Measurements from ENCODE around the gene ADGRA1.

DNA sequence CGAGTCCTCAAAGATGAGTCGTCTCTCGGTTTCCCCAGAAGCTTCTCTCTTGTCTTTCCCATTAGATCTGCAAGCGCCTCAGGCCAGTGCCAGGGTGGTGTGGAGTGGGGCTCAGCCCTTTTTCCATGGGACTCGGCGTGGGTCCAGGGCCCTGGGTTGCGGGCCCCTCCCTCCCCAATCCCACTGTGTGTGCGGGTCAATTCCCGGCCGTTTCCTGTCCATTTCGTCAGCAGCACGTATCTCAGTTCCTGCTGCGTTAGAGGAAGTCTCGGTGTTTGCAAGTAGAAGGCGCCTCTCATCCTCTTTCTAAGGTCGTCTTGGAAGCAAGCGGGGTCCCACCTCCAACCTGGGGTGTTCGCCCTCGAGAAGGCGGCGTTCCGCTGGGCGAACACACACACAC lies 25.1 kb upstream of the ADGRA1 start:
- TF ChIP-seq, protein P1, sequence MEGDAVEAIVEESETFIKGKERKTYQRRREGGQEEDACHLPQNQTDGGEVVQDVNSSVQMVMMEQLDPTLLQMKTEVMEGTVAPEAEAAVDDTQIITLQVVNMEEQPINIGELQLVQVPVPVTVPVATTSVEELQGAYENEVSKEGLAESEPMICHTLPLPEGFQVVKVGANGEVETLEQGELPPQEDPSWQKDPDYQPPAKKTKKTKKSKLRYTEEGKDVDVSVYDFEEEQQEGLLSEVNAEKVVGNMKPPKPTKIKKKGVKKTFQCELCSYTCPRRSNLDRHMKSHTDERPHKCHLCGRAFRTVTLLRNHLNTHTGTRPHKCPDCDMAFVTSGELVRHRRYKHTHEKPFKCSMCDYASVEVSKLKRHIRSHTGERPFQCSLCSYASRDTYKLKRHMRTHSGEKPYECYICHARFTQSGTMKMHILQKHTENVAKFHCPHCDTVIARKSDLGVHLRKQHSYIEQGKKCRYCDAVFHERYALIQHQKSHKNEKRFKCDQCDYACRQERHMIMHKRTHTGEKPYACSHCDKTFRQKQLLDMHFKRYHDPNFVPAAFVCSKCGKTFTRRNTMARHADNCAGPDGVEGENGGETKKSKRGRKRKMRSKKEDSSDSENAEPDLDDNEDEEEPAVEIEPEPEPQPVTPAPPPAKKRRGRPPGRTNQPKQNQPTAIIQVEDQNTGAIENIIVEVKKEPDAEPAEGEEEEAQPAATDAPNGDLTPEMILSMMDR (conservative IDR thresholded peaks at IDR 0.05; ENCODE audit: low read depth in 2 of 2), result no peak
- no peak for TF ChIP-seq EZH2 (IDR thresholded peaks at IDR 0.05; ENCODE audit: low read depth, unreplicated experiment)
- TF ChIP-seq EZH2phosphoT487 (IDR thresholded peaks at IDR 0.05; ENCODE audit: unreplicated experiment), result no peak
- TF ChIP-seq, protein P2, sequence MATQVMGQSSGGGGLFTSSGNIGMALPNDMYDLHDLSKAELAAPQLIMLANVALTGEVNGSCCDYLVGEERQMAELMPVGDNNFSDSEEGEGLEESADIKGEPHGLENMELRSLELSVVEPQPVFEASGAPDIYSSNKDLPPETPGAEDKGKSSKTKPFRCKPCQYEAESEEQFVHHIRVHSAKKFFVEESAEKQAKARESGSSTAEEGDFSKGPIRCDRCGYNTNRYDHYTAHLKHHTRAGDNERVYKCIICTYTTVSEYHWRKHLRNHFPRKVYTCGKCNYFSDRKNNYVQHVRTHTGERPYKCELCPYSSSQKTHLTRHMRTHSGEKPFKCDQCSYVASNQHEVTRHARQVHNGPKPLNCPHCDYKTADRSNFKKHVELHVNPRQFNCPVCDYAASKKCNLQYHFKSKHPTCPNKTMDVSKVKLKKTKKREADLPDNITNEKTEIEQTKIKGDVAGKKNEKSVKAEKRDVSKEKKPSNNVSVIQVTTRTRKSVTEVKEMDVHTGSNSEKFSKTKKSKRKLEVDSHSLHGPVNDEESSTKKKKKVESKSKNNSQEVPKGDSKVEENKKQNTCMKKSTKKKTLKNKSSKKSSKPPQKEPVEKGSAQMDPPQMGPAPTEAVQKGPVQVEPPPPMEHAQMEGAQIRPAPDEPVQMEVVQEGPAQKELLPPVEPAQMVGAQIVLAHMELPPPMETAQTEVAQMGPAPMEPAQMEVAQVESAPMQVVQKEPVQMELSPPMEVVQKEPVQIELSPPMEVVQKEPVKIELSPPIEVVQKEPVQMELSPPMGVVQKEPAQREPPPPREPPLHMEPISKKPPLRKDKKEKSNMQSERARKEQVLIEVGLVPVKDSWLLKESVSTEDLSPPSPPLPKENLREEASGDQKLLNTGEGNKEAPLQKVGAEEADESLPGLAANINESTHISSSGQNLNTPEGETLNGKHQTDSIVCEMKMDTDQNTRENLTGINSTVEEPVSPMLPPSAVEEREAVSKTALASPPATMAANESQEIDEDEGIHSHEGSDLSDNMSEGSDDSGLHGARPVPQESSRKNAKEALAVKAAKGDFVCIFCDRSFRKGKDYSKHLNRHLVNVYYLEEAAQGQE (IDR thresholded peaks at IDR 0.05; ENCODE audit: unreplicated experiment), result no peak
- no peak for TF ChIP-seq ZNF331 (CRISPR knock-in tag; IDR thresholded peaks at IDR 0.05; ENCODE audit: low read depth)
- TF ChIP-seq, protein P3, sequence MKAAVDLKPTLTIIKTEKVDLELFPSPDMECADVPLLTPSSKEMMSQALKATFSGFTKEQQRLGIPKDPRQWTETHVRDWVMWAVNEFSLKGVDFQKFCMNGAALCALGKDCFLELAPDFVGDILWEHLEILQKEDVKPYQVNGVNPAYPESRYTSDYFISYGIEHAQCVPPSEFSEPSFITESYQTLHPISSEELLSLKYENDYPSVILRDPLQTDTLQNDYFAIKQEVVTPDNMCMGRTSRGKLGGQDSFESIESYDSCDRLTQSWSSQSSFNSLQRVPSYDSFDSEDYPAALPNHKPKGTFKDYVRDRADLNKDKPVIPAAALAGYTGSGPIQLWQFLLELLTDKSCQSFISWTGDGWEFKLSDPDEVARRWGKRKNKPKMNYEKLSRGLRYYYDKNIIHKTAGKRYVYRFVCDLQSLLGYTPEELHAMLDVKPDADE (IDR thresholded peaks at IDR 0.05), result no peak
- no peak for TF ChIP-seq POLR2AphosphoS5 (IDR thresholded peaks at IDR 0.05; ENCODE audit: low read depth)
- TF ChIP-seq JUNB (IDR thresholded peaks at IDR 0.05; ENCODE audit: unreplicated experiment), result no peak
- no peak for TF ChIP-seq STAT1 (IDR thresholded peaks at IDR 0.05; ENCODE audit: unreplicated experiment)
- no peak for TF ChIP-seq CREB1 (CRISPR knock-in tag; IDR thresholded peaks at IDR 0.05; ENCODE audit: low read depth)
